22Rv1 (cell line): ENCODE measurements around the gene CHD2.

ENCODE experiments used
- CTCF ChIP-seq: fragments of 450-650 bp; IDR thresholded peaks from 2 replicates; pipeline ENCODE4 v1.5.1; 2017; ENCODE audit warnings: mild to moderate bottlenecking
- ZFX ChIP-seq: fragments of 450-650 bp; IDR thresholded peaks from 2 replicates; pipeline ENCODE4 v1.6.1; 2017; ENCODE audit warnings: antibody characterized with exemption, borderline replicate concordance

GRCh38 chr15:93043621-93044300 is 143.6 kb downstream of the CHD2 start:
- TF ChIP-seq CTCF: no peak
- no peak for TF ChIP-seq ZFX
